PC-9 (cell line): ENCODE results near the gene TMEM123. TPM values are rescaled to one million over a fixed set of nuclear protein-coding genes. Genes with fewer than 3 reads are reported as not detected.

Source experiments
- BruUV-seq: library from RNA; stranded (reverse); fragments of 400-500 nt; replicated peaks from 2 replicates; lab custom pipeline; 2021; lab: Mats Ljungman, UMichigan
- CTCF ChIA-PET: fragments of 300-600 bp; sonication (Branson Sonifier 250); formaldehyde crosslinking; loops from one replicate; lab custom pipeline; 2022; ENCODE audit warnings: antibody characterized with exemption; lab: Charles Lee
- POLR2A ChIA-PET: fragments of 300-600 bp; sonication (Branson Sonifier 250); formaldehyde crosslinking; loops from one replicate; lab custom pipeline; 2022; ENCODE audit warnings: antibody characterized with exemption; ENCODE audit not compliant: unreplicated experiment; lab: Charles Lee
- DNase-seq, 2 experiments: peaks; one replicate each; pipeline versions ENCODE4 v3.0.0 to v3.0.0-alpha.2; 2015 to 2022; ENCODE audit warnings: mixed read lengths in 1 of 2
- H2AFZ ChIP-seq: fragments of 200-600 bp; sonication (generic); 2 replicates; pipeline ENCODE4 v1.8.1; 2017; ENCODE audit warnings: antibody characterized with exemption
- H3F3A ChIP-seq: fragments of 200-600 bp; sonication (generic); 2 replicates; pipeline ENCODE4 v1.8.1; 2017; ENCODE audit warnings: antibody characterized with exemption, mild to moderate bottlenecking, low read depth; ENCODE audit not compliant: insufficient read depth
- H3K27ac ChIP-seq: fragments of 200-600 bp; sonication (generic); 2 replicates; pipeline ENCODE4 v1.6.1; 2016; ENCODE audit warnings: mixed run types
- H3K27me3 ChIP-seq: fragments of 200-600 bp; sonication (generic); 2 replicates; pipeline ENCODE4 v1.6.1; 2016; ENCODE audit warnings: low read depth, mixed run types; ENCODE audit not compliant: insufficient read depth
- H3K36me3 ChIP-seq: fragments of 200-600 bp; sonication (generic); 2 replicates; pipeline ENCODE4 v1.6.1; 2016; ENCODE audit warnings: low read depth, mixed run types
- H3K4me1 ChIP-seq: fragments of 200-600 bp; sonication (generic); replicated peaks from 2 replicates; pipeline ENCODE4 v1.6.1; 2016; ENCODE audit warnings: mixed run types; ENCODE audit not compliant: insufficient read depth
- H3K4me2 ChIP-seq: fragments of 200-600 bp; sonication (generic); 2 replicates; pipeline ENCODE4 v1.6.1; 2017; ENCODE audit warnings: mixed run types
- H3K4me3 ChIP-seq: fragments of 200-600 bp; sonication (generic); 2 replicates; pipeline ENCODE4 v1.6.1; 2016; ENCODE audit warnings: mixed run types
- H3K79me2 ChIP-seq: fragments of 200-600 bp; sonication (generic); 2 replicates; pipeline ENCODE4 v1.6.1; 2017; ENCODE audit warnings: low read depth, mixed run types
- H3K9me2 ChIP-seq: fragments of 200-600 bp; sonication (generic); 2 replicates; pipeline ENCODE4 v1.8.1; 2017; ENCODE audit warnings: mild to moderate bottlenecking; ENCODE audit not compliant: insufficient read depth
- H3K9me3 ChIP-seq: fragments of 200-600 bp; sonication (generic); 2 replicates; pipeline ENCODE4 v1.8.1; 2016; ENCODE audit warnings: low read depth; ENCODE audit not compliant: insufficient read depth
- H4K20me1 ChIP-seq: fragments of 200-600 bp; sonication (generic); 2 replicates; pipeline ENCODE4 v1.8.1; 2017; ENCODE audit not compliant: insufficient read depth
- EZH2 ChIP-seq: fragments of 200-600 bp; sonication (generic); IDR thresholded peaks from 2 replicates; pipeline ENCODE4 v1.8.0; 2017; ENCODE audit warnings: antibody characterized with exemption, low read depth
- intact Hi-C: fragments of 100-400 bp; cut with micrococcal nuclease; formaldehyde crosslinking; loops from one replicate; pipeline ENCODE4 v1.10.0; 2022; ENCODE audit not compliant: unreplicated experiment
- total RNA-seq: library from RNA; stranded (reverse); gene quantifications from 2 replicates; pipeline ENCODE4 v1.2.3, GENCODE V29; 2021
- TF ChIP-seq, protein P1 (sequence below): fragments of 200-600 bp; sonication (generic); conservative IDR thresholded peaks from 2 replicates; pipeline ENCODE4 v1.6.1; 2017; ENCODE audit warnings: mixed run types, antibody characterized with exemption, mild to moderate bottlenecking, moderate library complexity

TMEM123 gene
- total RNA-seq, 1 experiment from 2014 or later, result 201 TPM

DNA sequence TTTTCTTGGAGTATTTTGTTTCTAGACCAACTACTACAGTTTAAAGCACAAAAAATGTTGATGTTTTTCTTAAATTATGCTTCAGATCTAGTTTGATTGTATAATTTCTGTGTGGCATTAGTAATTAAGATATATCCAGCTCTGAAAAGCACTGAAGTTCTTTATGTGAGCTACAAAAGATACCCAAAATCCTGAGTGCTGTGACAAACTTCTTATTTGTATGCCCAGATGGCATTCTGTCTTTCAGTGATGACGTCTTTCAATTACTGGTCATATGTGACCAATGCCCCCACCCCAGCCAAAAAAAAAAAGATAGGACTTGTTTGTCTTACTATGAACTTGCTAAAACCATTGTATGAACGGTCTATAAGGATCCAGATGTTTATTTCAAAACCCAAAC is 54.3 kb downstream of the TMEM123 start:
- no peak overlapping the region for H3K27ac ChIP-seq
- POLR2A ChIA-PET, result no interaction called here
- H3K9me3 ChIP-seq, result no peaks in the 10 kb centered on the region
- no peak overlapping the region for H3K4me3 ChIP-seq
- TF ChIP-seq, protein P1, sequence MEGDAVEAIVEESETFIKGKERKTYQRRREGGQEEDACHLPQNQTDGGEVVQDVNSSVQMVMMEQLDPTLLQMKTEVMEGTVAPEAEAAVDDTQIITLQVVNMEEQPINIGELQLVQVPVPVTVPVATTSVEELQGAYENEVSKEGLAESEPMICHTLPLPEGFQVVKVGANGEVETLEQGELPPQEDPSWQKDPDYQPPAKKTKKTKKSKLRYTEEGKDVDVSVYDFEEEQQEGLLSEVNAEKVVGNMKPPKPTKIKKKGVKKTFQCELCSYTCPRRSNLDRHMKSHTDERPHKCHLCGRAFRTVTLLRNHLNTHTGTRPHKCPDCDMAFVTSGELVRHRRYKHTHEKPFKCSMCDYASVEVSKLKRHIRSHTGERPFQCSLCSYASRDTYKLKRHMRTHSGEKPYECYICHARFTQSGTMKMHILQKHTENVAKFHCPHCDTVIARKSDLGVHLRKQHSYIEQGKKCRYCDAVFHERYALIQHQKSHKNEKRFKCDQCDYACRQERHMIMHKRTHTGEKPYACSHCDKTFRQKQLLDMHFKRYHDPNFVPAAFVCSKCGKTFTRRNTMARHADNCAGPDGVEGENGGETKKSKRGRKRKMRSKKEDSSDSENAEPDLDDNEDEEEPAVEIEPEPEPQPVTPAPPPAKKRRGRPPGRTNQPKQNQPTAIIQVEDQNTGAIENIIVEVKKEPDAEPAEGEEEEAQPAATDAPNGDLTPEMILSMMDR, result no peak
- no peak for TF ChIP-seq EZH2
- no peak for DNase-seq
- H3K4me1 ChIP-seq, result no peaks in the 10 kb centered on the region
- H2AFZ ChIP-seq, result no peak overlapping the region
- intact Hi-C loops, result no loop called here
- H3K9me2 ChIP-seq, result no peaks in the 10 kb centered on the region
- no TSS peak for BruUV-seq
- H3K27me3 ChIP-seq, result no peaks in the 10 kb centered on the region
- H3K36me3 ChIP-seq, result peaks cover 59% of the 10 kb centered on the region
- peaks cover 6% of the 10 kb centered on the region for H4K20me1 ChIP-seq
- H3F3A ChIP-seq, result no peaks in the 10 kb centered on the region; the same call in 1 of the 2 replicates
- CTCF ChIA-PET, result no interaction called here
- no peak overlapping the region for H3K4me2 ChIP-seq
- H3K79me2 ChIP-seq, result no peaks in the 10 kb centered on the region

DNA sequence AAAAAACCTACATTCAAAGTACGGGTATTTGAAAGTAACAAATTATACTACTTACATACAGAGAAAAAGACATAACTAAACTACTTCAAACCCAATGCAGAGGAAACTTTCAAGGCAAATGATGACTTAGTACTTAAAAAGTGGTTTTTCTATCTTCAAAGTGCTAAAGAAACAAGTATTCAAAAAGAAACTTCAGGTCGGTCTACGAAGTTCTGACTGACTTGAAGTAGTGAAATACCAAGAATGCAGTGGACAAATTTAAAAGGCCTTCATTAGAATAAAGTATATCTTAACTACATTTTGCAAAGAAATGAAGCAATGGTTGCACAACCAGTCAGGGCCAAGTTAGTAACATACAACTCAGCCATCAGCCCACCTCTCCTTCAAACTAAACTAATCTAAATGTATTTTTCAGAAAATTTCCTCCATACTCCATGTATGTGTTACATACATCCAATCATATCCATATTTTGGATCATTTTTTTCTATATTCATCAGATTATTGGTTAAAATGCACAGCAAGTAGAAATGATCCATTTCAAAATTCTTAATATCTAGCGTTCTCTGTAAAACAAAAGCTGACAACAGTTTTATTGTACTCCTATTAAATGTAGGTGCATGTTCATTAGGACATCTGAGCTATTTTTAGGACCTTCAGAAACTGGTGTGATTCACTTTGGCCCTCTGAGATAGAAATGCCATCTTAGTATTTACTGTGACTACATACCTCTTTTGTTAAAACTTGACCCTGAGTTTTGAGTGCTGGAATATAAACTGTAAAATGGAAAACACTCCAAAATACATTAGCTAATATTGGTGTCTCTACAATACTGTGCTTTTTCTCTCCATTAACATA is 55.6 kb downstream of the TMEM123 start:
- H3K36me3 ChIP-seq, result peaks cover 53% of the 10 kb centered on the region
- no peak overlapping the region for H3K4me2 ChIP-seq
- H3K9me3 ChIP-seq, result no peaks in the 10 kb centered on the region
- TF ChIP-seq, protein P1, result no peak
- no peak for TF ChIP-seq EZH2
- H3K4me3 ChIP-seq, result no peak overlapping the region
- no peaks in the 10 kb centered on the region for H3K9me2 ChIP-seq
- no TSS peak for BruUV-seq
- CTCF ChIA-PET, result no interaction called here
- no peaks in the 10 kb centered on the region; the same call in 1 of the 2 replicates for H4K20me1 ChIP-seq
- no peak overlapping the region for H2AFZ ChIP-seq
- no peaks in the 10 kb centered on the region; the same call in 1 of the 2 replicates for H3F3A ChIP-seq
- no peaks in the 10 kb centered on the region for H3K4me1 ChIP-seq
- no peaks in the 10 kb centered on the region for H3K79me2 ChIP-seq
- POLR2A ChIA-PET, result no interaction called here
- H3K27me3 ChIP-seq, result no peaks in the 10 kb centered on the region
- H3K27ac ChIP-seq, result no peak overlapping the region
- intact Hi-C loops, result no loop called here
- DNase-seq, result no peak

DNA sequence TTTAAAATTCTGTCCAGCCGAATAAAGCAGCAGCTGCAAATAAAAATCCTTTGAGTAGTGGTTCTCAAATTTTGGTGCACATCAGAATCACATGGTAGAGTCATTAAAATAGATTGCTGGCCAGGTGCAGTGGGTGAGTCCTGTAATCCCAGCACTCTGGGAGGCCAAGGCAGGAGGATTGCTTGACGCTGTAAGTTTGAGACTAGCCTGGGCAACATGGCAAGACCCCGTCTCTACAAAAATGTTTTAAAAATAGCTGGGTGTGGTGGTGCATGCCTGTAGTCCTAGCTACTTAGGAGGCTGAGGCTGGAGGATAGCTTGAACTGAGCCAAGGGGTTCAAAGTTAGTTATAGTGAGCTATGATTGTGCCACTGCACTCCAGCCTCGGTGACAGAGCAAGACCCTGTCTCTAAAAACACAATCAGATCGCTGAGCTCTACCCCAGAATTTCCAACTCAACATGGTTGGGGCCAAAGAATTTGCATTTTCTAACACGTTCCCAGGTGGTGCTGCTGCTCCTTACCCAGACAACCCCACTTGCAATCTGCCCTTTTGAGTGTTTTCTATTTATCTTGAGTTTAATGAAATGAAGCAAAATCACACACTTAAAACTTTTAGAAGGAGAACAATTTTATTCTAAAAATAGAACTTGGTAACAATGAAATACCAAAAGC is 56.7 kb downstream of the TMEM123 start:
- Histone ChIP-seq H3K4me1 (no peaks in the 10 kb centered on the region), H3K9me3 (no peaks in the 10 kb centered on the region), H3K79me2 (no peaks in the 10 kb centered on the region), H3K27me3 (no peaks in the 10 kb centered on the region), H3K36me3 (peaks cover 42% of the 10 kb centered on the region), H3K27ac (no peak overlapping the region), H3K9me2 (no peaks in the 10 kb centered on the region), H2AFZ (no peak overlapping the region), H4K20me1 (no peaks in the 10 kb centered on the region; the same call in 1 of the 2 replicates), H3K4me3 (no peak overlapping the region), H3F3A (no peaks in the 10 kb centered on the region; the same call in 1 of the 2 replicates), H3K4me2 (no peak overlapping the region)
- ChIA-PET CTCF (no interaction called here), POLR2A (no interaction called here)
- TF ChIP-seq EZH2, result no peak
- TF ChIP-seq, protein P1, result no peak
- DNase-seq, result no peak
- no TSS peak for BruUV-seq
- intact Hi-C loops, result no loop called here
